BJ (cell line): Measurements from ENCODE around the gene UBL5. TPM values are rescaled to one million over a fixed set of nuclear protein-coding genes. Genes with fewer than 3 reads are reported as not detected.
"Not testable (repeated sequence)": the region's sequence is repeated elsewhere in the genome, so short reads cannot be mapped to it uniquely, and the experiment has no call there.

Experiments
- CTCF ChIA-PET: fragments of 350-600 bp; formaldehyde crosslinking; extraction: SDS; loops from one replicate; lab custom pipeline; 2021; ENCODE audit warnings: antibody characterized with exemption, inconsistent platforms; lab: Yijun Ruan, JAX
- POLR2A ChIA-PET: fragments of 300-600 bp; sonication (Branson Sonifier 250); formaldehyde crosslinking; extraction: SDS; loops from one replicate; lab custom pipeline; 2021; ENCODE audit warnings: antibody characterized with exemption; lab: Charles Lee
- DNase-seq: peaks from one replicate; pipeline ENCODE4 v3.0.0-alpha.2; 2011; ENCODE audit warnings: low read depth
- H3K27me3 ChIP-seq: 2 replicates; pipeline ENCODE4 v1.6.0; 2011; ENCODE audit warnings: low read length; ENCODE audit not compliant: control insufficient read depth, insufficient read depth
- H3K36me3 ChIP-seq: 2 replicates; pipeline ENCODE4 v1.5.1; 2011; ENCODE audit warnings: low read length; ENCODE audit not compliant: control insufficient read depth, insufficient read depth
- H3K4me3 ChIP-seq: 2 replicates; pipeline ENCODE4 v1.5.1; 2011; ENCODE audit warnings: low read depth, mild to moderate bottlenecking, control low read depth, low read length
- polyA plus RNA-seq: library from polyadenylated mRNA; depleted of rRNA; stranded (reverse); fragments of >200 nt; gene quantifications from 2 replicates; pipeline ENCODE4 v1.2.3, GENCODE V29; 2011
- TF ChIP-seq, protein P1 (sequence below): IDR thresholded peaks from 2 replicates; pipeline ENCODE4 v1.5.1; 2011; ENCODE audit warnings: low read depth, mild to moderate bottlenecking, control low read depth, inconsistent platforms, low read length, moderate library complexity; ENCODE audit not compliant: insufficient read depth

UBL5 gene
- polyA plus RNA-seq, 1 experiment: 506 TPM

GRCh38 chr19:9818734-9819595 lies 8.8 kb upstream of the UBL5 start, which contains the start of gene FBXL12:
FBXL12 (minus strand) TSS chr19:9819079; CDS start chr19:9818813, 266 bp downstream.
- Histone ChIP-seq H3K4me3 (peak within 1 kb of the TSS; percentile 96), H3K36me3 (no peaks in the 10 kb centered on the region), H3K27me3 (no peaks in the 10 kb centered on the region)
- POLR2A ChIA-PET: interaction anchor here (0.5 kb wide), 1 partner anchor 515 kb away, joined by 4 read pairs; no protein-coding TSS in a partner anchor
- peak; percentile 94 for DNase-seq
- CTCF ChIA-PET: interaction anchor here (0.7 to 1.2 kb wide), 2 partner anchors 22 to 23 kb away, joined by 4 read pairs; no protein-coding TSS in a partner anchor
- TF ChIP-seq, protein P1, sequence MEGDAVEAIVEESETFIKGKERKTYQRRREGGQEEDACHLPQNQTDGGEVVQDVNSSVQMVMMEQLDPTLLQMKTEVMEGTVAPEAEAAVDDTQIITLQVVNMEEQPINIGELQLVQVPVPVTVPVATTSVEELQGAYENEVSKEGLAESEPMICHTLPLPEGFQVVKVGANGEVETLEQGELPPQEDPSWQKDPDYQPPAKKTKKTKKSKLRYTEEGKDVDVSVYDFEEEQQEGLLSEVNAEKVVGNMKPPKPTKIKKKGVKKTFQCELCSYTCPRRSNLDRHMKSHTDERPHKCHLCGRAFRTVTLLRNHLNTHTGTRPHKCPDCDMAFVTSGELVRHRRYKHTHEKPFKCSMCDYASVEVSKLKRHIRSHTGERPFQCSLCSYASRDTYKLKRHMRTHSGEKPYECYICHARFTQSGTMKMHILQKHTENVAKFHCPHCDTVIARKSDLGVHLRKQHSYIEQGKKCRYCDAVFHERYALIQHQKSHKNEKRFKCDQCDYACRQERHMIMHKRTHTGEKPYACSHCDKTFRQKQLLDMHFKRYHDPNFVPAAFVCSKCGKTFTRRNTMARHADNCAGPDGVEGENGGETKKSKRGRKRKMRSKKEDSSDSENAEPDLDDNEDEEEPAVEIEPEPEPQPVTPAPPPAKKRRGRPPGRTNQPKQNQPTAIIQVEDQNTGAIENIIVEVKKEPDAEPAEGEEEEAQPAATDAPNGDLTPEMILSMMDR: no peak

- CTCF ChIA-PET: interaction anchor here (0.7 to 1.2 kb wide), 2 partner anchors 22 to 24 kb away, joined by 4 read pairs; no protein-coding TSS in a partner anchor
- H3K4me3 ChIP-seq: peak overlapping the region; percentile 28
- POLR2A ChIA-PET: interaction anchor here (0.5 kb wide), 1 partner anchor 514 kb away, joined by 4 read pairs; no protein-coding TSS in a partner anchor
These were observed 8.2 kb upstream of the UBL5 start for GRCh38 chr19:9819596-9819909.

GRCh38 chr19:9820034-9820433 lies 7.7 kb upstream of the UBL5 start:
- H3K36me3 ChIP-seq, H3K27me3 ChIP-seq, CTCF ChIA-PET, H3K4me3 ChIP-seq, POLR2A ChIA-PET, DNase-seq: not testable (repeated sequence)

More at GRCh38 chr19:9819596-9819909, 8.2 kb upstream of the UBL5 start:
- H3K36me3 ChIP-seq: no peaks in the 10 kb centered on the region
- H3K27me3 ChIP-seq: no peaks in the 10 kb centered on the region
- DNase-seq: no peak
- TF ChIP-seq, protein P1: no peak

DNA sequence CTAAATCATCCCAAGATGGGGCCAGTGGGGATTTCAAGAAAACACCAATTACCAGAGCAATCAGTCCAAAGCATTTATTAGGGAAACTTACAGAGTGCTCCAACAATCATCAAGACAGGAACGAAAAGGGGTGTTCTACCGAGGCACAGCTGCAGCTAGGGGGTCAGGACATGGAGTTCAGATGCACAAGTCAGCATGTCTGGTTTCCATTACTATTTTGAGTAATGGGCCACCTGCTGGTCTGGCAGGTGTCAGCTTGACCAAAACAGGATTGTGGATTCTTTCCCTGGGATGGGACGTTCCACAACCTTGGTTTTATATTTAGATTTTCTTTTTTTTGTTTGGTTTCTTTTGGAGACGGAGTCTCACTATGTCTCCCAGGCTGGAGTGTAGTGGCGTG lies 3.9 kb upstream of the UBL5 start:
- ChIA-PET CTCF (interaction anchor here (0.8 kb wide), 1 partner anchor 51 kb away, joined by 3 read pairs; no protein-coding TSS in a partner anchor), POLR2A (no interaction called here)
- Histone ChIP-seq H3K4me3 (no peak overlapping the region), H3K36me3 (no peaks in the 10 kb centered on the region), H3K27me3 (no peaks in the 10 kb centered on the region)
- no peak for DNase-seq
- TF ChIP-seq, protein P1: no peak

GRCh38 chr19:9828551-9829063 lies 889 bp downstream of the UBL5 start:
- DNase-seq: no peak
- POLR2A ChIA-PET: no interaction called here
- CTCF ChIA-PET: interaction anchor here (0.6 kb wide), 1 partner anchor 1179 kb away, joined by 3 read pairs; no protein-coding TSS in a partner anchor

More at GRCh38 chr19:9828551-9829063, 889 bp downstream of the UBL5 start:
- Histone ChIP-seq H3K36me3 (peaks cover 5% of the 10 kb centered on the region), H3K4me3 (peak overlapping the region; percentile 86), H3K27me3 (no peaks in the 10 kb centered on the region)
- TF ChIP-seq, protein P1: no peak
